HG03457 (cell line): ENCODE results near the gene RRP12.

Experiments
- ATAC-seq: cut with Tn5 transposase; IDR thresholded peaks from one replicate; pipeline ENCODE4 v1.9.1; 2021; ENCODE audit warnings: moderate number of reproducible peaks; ENCODE audit not compliant: unreplicated experiment

RRP12 gene

GRCh38 chr10:97336446-97336845 is 64.7 kb downstream of the RRP12 start:
- no peak for ATAC-seq

DNA sequence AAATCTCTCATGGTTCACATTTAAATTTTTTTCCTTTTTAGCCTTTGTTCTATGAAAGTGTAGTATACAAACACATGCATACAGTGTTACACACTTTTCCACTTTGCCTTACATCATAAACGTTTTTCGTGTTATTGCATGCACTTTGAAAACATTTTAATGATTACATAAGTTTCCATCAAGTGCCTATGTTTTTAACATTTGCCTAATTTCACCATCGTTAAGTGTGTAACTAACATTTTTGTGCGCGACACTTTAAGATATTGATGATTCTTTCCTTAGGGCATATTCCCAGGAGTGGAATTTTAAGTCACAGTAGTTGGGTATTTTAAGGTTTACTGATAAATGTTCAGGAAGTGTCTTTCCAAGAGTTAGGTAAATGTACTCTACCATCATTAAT is 65.1 kb downstream of the RRP12 start:
- no peak for ATAC-seq

GRCh38 chr10:97335188-97335619 is 65.9 kb downstream of the RRP12 start:
- no peak for ATAC-seq

GRCh38 chr10:97334370-97335175 is 66.6 kb downstream of the RRP12 start, which contains the start of gene FRAT2:
TSS of gene FRAT2 (minus strand) at chr10:97334729. CDS start at chr10:97334572, 157 bp downstream.
- peak; percentile 73 for ATAC-seq

DNA sequence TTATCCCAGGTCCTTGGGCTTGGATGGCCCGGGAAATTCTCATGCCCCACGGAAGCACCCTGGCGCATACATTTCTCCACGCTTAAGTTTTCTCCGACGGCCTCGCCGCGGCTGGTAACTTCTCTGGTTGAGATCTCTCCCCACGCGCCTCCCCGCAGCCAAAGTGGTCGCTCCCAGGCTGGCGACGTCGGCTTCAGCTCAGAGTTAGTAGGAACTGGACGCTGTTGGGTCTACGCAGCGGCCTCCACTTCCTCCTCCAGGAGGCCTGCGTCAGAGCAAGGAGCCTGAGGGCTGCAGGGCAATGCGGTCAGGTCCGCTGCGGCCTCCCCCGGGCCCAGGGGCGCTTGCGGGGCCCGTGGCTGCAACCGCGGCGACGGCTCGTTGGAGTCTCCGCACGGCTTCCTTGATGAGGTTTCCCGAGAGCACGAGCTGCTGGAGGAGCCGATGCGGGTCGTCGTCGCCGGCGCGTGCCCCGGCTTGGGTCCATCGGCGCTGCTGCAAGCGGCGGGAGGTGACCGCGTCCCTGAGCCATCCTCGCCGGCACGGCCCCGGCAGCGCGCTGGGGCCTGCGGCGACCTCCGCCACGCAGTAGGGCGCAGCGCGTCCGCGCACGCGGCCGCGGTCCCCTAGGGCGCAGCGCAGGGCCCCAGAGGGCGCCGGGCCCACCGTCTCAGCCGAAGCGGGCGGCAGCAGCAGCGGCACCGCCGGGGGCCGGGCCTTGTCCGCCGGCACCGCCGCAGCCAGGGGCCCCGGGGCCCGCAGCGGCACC is 67.4 kb downstream of the RRP12 start:
- ATAC-seq = peak; percentile 10

GRCh38 chr10:97333351-97333600 is 67.9 kb downstream of the RRP12 start:
- ATAC-seq = no peak

DNA sequence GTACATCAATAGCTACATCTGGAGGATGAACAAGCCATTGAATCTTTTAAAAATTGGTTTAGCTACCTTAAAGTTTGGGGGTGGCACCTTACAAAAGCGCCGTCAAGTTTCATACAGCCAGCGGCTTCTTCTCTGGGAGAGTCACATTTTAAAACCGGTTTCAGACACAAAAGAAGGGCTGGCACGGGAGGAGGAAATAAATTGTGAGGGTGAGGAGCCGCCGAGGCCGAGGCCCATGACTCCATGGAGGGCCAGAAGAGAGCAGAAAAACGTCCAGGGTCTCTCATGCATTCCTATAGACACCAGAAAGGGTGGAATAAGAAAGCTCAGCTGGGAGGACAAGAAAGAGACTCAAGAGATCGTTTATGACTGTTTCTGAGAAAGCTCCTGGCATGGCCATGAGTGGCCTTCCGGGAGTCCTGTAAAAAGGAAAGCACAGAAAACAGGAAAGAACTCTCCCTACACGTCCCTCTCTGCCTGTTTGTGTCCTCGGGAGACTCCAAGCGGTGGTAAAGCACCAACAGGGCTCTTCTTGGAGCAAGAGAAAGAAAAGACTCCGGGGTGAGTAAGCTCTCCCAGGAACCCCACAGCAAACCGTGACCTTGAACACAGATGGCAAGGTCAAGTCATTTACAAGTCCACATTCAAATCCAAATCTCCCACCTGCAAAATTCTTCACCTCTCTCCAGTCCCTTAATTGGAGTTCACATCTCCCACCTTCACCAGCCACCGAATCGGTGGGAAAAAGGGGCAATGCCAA is 68.4 kb downstream of the RRP12 start:
- ATAC-seq = no peak

DNA sequence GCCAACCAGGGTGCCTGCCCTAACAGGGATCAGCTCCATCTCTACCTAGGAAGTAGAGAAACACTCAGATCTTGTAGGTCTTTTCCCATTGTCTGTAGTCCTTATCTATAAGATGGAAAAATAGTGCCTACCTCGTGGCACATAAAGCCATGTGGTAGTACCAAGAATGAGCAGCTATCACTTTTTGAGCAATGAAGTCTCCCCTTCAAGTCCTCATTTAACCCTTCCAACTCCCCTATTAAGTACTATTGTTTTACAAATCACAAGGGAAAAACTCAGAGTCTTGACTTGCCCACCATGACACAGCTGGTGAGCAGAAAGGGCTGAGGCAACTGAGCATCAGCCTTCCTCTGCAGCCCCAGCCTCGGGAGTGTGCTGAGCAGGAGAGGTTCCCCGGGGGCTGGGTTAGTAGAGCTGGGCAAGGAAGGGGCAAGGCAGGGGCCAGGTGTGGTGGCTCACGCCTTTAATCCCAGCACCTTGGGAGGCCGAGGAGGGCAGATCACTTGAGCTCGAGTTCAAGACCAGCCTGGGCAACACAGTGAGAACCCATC is 69.9 kb downstream of the RRP12 start:
- no peak for ATAC-seq

GRCh38 chr10:97329766-97330165 is 71.4 kb downstream of the RRP12 start:
- ATAC-seq = no peak

DNA sequence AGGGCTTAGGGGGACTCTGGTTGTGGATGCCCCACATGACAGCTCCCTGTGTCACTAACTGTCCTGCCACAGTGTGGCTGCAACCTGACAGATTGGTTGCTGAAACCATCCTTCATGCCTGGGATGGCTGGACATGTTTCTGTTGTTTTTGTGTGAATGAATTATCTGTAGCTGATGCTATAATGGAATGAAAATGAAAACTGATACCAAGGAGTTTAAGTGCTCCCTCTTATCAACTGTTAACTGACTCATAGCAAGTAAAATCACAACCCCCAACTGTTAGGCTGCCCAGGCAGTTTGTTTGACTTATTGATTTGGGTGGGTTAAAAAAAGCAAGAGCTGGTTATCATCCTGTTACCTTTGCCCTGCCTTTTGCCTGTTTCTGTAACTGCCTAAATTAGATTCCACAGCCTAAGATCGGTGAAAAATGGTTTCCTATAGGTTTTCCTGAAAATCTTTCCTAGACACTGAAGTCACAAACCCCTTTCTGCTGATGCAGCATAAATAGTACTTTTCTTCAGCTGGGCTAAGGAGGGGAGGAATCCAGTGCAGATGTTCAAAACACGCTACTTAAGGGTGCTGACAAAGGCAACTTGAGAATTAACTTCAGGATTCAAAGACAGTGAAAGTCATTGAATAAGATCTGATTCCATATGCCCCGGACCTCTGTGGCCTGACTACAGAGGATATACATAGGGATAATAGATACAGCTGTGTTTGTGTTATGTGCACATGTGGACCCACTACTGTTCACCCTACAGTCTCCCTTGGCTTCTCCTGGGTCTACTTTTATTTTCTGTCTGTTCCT is 72.3 kb downstream of the RRP12 start:
- ATAC-seq = no peak

DNA sequence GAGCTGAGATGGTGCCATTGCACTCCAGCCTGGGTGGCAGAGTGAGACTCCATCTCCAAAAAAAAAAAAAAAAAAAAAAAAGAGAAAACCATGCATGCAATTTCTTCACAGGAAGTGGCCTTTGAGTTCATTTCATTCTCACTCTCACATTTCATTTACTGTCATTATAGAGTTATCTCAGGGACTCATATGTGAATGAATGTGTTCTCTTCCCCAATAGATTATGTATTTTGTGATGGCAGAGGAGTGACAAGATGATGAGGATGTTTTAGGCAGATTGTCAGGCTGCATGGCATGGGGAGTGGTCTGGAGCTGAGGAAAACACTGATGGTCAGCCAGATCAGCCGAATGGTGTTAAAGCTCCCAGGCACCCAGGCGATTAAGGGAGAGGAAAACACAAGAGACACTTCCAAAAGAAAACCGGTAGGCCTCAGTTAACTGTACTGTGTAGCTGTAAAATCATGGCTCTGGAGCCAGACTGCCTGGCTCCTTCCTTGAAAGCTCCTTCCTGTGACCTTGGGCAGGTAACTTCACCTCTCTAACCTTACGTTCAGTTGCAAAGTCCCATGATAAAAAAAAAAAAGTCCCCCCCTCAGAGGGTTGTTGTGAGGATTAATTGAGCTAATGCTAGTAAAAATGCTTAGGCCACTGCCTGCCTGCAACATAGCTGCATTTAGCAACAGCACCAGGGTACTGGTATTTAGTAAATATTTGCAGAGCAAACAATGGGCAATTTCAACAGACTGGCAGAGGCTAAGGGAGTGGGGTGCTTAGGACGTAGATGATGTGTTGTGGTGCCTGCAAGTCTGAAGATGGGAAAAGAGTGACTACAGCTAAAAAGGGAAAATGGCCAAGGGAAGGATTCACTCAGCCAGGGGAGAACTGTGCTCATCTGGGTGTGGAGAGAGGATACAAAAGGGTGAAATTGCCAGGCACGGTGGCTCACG is 73.5 kb downstream of the RRP12 start:
- no peak for ATAC-seq

- ATAC-seq = no peak
Observed at GRCh38 chr10:97325754-97326153, 75.4 kb downstream of the RRP12 start.

GRCh38 chr10:97323501-97323900 is 77.6 kb downstream of the RRP12 start:
- no peak for ATAC-seq

DNA sequence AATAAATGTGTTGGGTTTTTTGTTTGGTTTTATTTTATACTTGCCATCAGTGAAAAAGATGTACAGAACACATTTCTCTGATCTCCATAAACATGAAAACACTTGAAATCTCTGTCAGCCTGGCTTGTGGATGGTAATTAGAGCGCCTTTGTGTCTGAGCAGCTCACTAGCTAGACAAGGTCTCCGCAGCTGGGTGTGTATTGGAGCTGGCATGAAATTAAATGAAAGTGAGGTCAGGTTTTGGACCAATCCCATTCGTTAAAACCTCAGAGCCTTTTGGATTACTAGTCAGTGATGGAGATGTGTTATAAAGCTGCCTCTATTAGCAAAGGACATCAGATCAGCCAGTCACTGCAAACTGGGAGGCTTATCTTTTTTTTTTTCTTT is 79.3 kb downstream of the RRP12 start:
- no peak for ATAC-seq

GRCh38 chr10:97321032-97321803 is 79.9 kb downstream of the RRP12 start:
- ATAC-seq = no peak

DNA sequence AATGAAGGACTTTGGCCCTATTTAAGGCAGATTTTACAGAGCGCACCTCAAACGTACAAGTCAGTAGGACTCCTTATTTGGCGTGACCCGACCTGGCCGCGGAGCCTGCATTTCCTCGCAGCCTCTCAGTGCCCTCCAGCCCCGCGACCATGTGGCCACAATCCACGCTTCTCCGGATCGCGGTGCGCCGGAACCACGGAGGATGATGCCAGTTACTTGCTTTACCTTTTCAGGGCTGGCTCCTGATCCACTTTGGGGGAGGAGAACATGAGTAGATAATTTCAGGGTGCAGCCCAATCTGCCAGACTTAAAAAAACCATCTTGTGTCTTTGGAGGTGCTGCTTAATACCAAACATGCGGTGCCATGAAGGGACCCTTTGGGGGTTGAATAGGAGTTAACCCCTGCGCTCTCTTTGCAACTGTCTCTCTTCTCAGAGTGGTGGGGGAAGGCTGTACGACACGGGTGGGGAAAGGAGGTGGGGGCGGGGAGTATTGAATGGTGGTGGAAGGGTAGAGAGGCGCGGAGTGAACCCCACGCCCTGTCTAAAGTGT is 80.6 kb downstream of the RRP12 start:
- ATAC-seq = no peak

DNA sequence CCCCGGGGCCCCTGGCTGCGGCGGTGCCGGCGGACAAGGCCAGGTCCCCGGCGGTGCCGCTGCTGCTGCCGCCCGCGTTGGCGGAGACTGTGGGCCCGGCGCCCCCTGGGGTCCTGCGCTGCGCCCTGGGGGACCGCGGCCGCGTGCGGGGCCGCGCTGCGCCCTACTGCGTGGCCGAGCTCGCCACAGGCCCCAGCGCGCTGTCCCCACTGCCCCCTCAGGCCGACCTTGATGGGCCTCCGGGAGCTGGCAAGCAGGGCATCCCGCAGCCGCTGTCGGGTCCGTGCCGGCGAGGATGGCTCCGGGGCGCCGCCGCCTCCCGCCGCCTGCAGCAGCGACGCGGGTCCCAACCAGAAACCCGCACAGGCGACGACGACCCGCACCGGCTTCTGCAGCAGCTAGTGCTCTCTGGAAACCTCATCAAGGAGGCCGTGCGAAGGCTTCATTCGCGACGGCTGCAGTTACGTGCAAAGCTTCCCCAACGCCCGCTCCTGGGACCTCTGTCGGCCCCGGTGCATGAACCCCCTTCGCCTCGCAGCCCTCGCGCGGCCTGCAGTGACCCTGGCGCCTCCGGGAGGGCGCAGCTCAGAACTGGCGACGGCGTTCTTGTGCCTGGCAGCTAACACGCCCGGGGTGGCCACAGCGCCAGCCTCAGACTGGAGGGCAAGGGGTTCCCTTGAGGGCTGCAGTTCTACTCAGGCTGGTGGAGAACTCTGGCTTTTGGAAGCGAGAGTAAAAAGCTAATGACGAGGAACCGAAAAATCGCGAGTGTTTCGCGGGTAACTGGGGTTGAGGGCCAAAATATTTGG is 81.3 kb downstream of the RRP12 start:
- ATAC-seq = no peak
